Stomach (tissue), 4 donors: Measurements from ENCODE around the gene FLRT3.

ENCODE experiments used
- EP300 ChIP-seq: sonication (generic); formaldehyde crosslinking; IDR thresholded peaks from one replicate; pipeline ENCODE4 v1.6.1; 2017; ENCODE audit warnings: antibody characterized with exemption
- POLR2A ChIP-seq, 4 donors: fragments of 450-650 bp; IDR thresholded peaks; one replicate each; pipeline ENCODE4 v1.6.1; 2016; ENCODE audit warnings: antibody characterized with exemption in 4 of 4, control low read depth in 2 of 4, mild to moderate bottlenecking in 1 of 4, moderate library complexity in 1 of 4
- POLR2AphosphoS5 ChIP-seq, 3 donors: sonication (generic); formaldehyde crosslinking; IDR thresholded peaks; one replicate each; pipeline ENCODE4 v1.6.1; 2016; ENCODE audit warnings: antibody characterized with exemption in 3 of 3
- TF ChIP-seq, protein P1 (sequence below), 7 experiments: fragments of 450-650 bp in 4 of 7; fragments of 200-600 bp in 3 of 7; sonication (generic) in 3 of 7; IDR thresholded peaks; one replicate each; pipeline ENCODE4 v1.5.1; 2016 to 2019; ENCODE audit warnings: antibody characterized with exemption in 7 of 7, control low read depth in 2 of 7, mild to moderate bottlenecking in 1 of 7

DNA sequence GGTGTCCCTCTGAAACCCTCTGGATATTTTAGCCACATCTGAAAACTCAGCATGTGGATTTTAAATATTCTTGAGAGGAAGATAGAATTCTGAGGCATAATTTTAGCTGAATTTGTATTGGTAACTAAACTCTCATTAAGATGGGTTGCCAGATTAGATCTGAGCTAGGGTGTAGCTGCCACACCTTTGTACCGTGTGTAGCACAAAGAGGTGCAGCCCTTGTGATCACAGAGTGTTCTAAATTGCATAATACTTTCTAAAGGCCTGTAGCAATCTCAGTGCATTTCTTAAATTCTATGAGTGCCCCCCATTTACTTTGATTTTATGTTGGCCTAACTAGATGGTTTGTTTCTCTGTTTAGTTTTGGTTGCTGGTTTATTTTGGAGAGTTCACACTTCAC lies 53.0 kb downstream of the FLRT3 start:
- TF ChIP-seq POLR2A (IDR thresholded peaks at IDR 0.05), result no peak
- TF ChIP-seq, protein P1, sequence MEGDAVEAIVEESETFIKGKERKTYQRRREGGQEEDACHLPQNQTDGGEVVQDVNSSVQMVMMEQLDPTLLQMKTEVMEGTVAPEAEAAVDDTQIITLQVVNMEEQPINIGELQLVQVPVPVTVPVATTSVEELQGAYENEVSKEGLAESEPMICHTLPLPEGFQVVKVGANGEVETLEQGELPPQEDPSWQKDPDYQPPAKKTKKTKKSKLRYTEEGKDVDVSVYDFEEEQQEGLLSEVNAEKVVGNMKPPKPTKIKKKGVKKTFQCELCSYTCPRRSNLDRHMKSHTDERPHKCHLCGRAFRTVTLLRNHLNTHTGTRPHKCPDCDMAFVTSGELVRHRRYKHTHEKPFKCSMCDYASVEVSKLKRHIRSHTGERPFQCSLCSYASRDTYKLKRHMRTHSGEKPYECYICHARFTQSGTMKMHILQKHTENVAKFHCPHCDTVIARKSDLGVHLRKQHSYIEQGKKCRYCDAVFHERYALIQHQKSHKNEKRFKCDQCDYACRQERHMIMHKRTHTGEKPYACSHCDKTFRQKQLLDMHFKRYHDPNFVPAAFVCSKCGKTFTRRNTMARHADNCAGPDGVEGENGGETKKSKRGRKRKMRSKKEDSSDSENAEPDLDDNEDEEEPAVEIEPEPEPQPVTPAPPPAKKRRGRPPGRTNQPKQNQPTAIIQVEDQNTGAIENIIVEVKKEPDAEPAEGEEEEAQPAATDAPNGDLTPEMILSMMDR (IDR thresholded peaks at IDR 0.05), result no peak
- TF ChIP-seq EP300, result no peak
- no peak for TF ChIP-seq POLR2AphosphoS5 (IDR thresholded peaks at IDR 0.05)
